Measurements from ENCODE around the gene RTN4RL1. TPM values are rescaled to one million over a fixed set of nuclear protein-coding genes. Genes with fewer than 3 reads are reported as not detected.

Gene RTN4RL1
- total and polyA plus RNA-seq, 2 of the 13 experiments (the other 11 are each of a cell fraction or from before 2014, with no cell fraction given) = 0.01 TPM; not detected in 1

DNA sequence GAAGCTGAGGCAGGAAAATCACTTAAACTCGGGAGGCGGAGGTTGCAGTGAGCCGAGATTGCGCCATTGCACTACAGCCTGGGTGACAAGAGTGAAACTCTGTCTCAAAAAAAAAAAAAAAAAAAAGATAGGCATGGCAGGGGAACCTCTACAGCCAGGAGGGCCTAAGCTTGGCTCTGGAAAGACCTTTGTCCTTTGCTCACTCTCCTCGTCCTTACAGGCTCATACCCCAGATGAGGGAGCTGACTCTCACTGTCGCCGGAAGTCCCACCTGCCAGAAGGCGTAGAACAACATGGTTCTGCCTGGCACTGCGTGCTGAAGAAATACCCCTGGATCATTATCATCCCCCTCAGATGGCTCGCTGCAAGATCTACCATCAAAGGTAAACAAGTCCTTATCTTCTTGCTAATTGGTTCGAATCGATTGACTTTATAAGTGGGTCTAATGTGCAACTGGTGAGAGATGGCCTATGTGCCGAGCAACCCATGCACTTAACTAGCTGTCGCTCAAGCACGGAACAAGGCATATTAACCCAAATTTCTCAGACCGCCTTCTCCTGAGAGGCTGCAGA lies 29.7 kb downstream of the RTN4RL1 start (continued):
- TF ChIP-seq ZNF280D (CRISPR knock-in tag; IDR thresholded peaks at IDR 0.05) (no peak), SNAPC2 (CRISPR knock-in tag; IDR thresholded peaks at IDR 0.05) (0 out of 2 replicates have a peak, but pooled peaks have one; percentile 10), ZNF335 (CRISPR knock-in tag; IDR thresholded peaks at IDR 0.05) (no peak), ZNF230 (CRISPR knock-in tag; IDR thresholded peaks at IDR 0.05) (0 out of 2 replicates have a peak, but pooled peaks have one; percentile 60), JUNB (CRISPR knock-in tag; IDR thresholded peaks at IDR 0.05; ENCODE audit: borderline replicate concordance) (no peak), ZFP62 (CRISPR knock-in tag; IDR thresholded peaks at IDR 0.05) (no peak), CBFB (CRISPR knock-in tag; IDR thresholded peaks at IDR 0.05) (no peak), ISX (CRISPR knock-in tag; conservative IDR thresholded peaks at IDR 0.05) (no peak), BRD4 (CRISPR knock-in tag; IDR thresholded peaks at IDR 0.05) (peak; percentile 25; the same call in 1 of the 2 replicates), ZNF256 (CRISPR knock-in tag; conservative IDR thresholded peaks at IDR 0.05) (no peak), YY1 (IDR thresholded peaks at IDR 0.05; ENCODE audit: insufficient read depth, insufficient replicate concordance, low read depth, low read length) (no peak), LBX2 (CRISPR knock-in tag; IDR thresholded peaks at IDR 0.05; ENCODE audit: borderline replicate concordance) (no peak), GATAD2A (CRISPR knock-in tag; IDR thresholded peaks at IDR 0.05) (peak; percentile 60; the same call in 1 of the 2 replicates), ARID4A (CRISPR knock-in tag; IDR thresholded peaks at IDR 0.05; ENCODE audit: borderline replicate concordance) (peak; percentile 62; the same call in 1 of the 2 replicates), ZNF761 (CRISPR knock-in tag; conservative IDR thresholded peaks at IDR 0.05) (0 out of 2 replicates have a peak, but pooled peaks have one; percentile 14), ZNF263 (CRISPR knock-in tag; IDR thresholded peaks at IDR 0.05) (no peak), HIC2 (CRISPR knock-in tag; IDR thresholded peaks at IDR 0.05; ENCODE audit: low read depth) (0 out of 2 replicates have a peak, but pooled peaks have one; percentile 58), U2AF1 (optimal IDR thresholded peaks at IDR 0.05; ENCODE audit: low read depth, low read length) (no peak)
- TF ChIP-seq, protein P1, sequence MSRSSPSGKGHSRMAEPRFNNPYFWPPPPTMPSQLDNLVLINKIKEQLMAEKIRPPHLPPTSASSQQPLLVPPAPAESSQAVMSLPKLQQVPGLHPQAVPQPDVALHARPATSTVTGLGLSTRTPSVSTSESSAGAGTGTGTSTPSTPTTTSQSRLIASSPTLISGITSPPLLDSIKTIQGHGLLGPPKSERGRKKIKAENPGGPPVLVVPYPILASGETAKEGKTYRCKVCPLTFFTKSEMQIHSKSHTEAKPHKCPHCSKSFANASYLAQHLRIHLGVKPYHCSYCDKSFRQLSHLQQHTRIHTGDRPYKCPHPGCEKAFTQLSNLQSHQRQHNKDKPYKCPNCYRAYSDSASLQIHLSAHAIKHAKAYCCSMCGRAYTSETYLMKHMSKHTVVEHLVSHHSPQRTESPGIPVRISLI (CRISPR knock-in tag; IDR thresholded peaks at IDR 0.05; ENCODE audit: borderline replicate concordance) = peak; percentile 92

Measured in HepG2 (cell line).